Measurements from ENCODE around the gene PTGER1.
A peak's percentile ranks its signal among the peaks of the same experiment; 100 is the strongest.
"Not testable (repeated sequence)": the region's sequence is repeated elsewhere in the genome, so short reads cannot be mapped to it uniquely, and the experiment has no call there.

Gene PTGER1

GRCh38 chr19:14467391-14467790 is 7.8 kb downstream of the PTGER1 start:
- CTCF ChIA-PET: interaction anchor here (0.5 to 1.8 kb wide), 4 partner anchors 12 to 119 kb away, joined by 3 to 7 read pairs (median 3); no protein-coding TSS in a partner anchor
- POLR2A ChIA-PET (ENCODE audit: low non-redundant PET): no interaction called here
- DNase-seq (ENCODE audit: low spot score): no peak
- no peak for TF ChIP-seq CTCF (conservative IDR thresholded peaks at IDR 0.05; ENCODE audit: low read depth)
- H3K27ac ChIP-seq: no peak overlapping the region

- TF ChIP-seq CTCF (conservative IDR thresholded peaks at IDR 0.05; ENCODE audit: low read depth): no peak
- CTCF ChIA-PET: no interaction called here
- POLR2A ChIA-PET (ENCODE audit: low non-redundant PET): interaction anchor here (0.6 kb wide), 1 partner anchor 239 kb away, joined by 3 read pairs; no protein-coding TSS in a partner anchor
- H3K27ac ChIP-seq: no peak overlapping the region
- DNase-seq (ENCODE audit: low spot score): no peak
Observed at GRCh38 chr19:14463747-14464146, 11.4 kb downstream of the PTGER1 start.

GRCh38 chr19:14462401-14462800 is 12.8 kb downstream of the PTGER1 start:
- H3K27ac ChIP-seq; DNase-seq (ENCODE audit: low spot score); POLR2A ChIA-PET (ENCODE audit: low non-redundant PET); CTCF ChIA-PET: not testable (repeated sequence)

GRCh38 chr19:14460935-14461334 is 14.2 kb downstream of the PTGER1 start:
- POLR2A ChIA-PET (ENCODE audit: low non-redundant PET): no interaction called here
- CTCF ChIA-PET: no interaction called here
- TF ChIP-seq CTCF (conservative IDR thresholded peaks at IDR 0.05; ENCODE audit: low read depth): no peak
- H3K27ac ChIP-seq: no peak overlapping the region
- no peak for DNase-seq (ENCODE audit: low spot score)

GRCh38 chr19:14459703-14460102 is 15.5 kb downstream of the PTGER1 start:
- TF ChIP-seq CTCF (conservative IDR thresholded peaks at IDR 0.05; ENCODE audit: low read depth): no peak
- POLR2A ChIA-PET (ENCODE audit: low non-redundant PET): interaction anchor here (0.6 kb wide), 1 partner anchor 30 kb away, joined by 3 read pairs; no protein-coding TSS in a partner anchor
- no peak overlapping the region for H3K27ac ChIP-seq
- CTCF ChIA-PET: interaction anchor here (0.6 to 0.8 kb wide), 2 partner anchors 12 to 329 kb away, joined by 3 to 5 read pairs; no protein-coding TSS in a partner anchor
- DNase-seq (ENCODE audit: low spot score): no peak

GRCh38 chr19:14452303-14452702 is 22.9 kb downstream of the PTGER1 start:
- CTCF ChIA-PET; POLR2A ChIA-PET (ENCODE audit: low non-redundant PET); DNase-seq (ENCODE audit: low spot score); H3K27ac ChIP-seq: not testable (repeated sequence)

- TF ChIP-seq CTCF (conservative IDR thresholded peaks at IDR 0.05; ENCODE audit: low read depth): no peak
- CTCF ChIA-PET: no interaction called here
- peak overlapping the region; percentile 9 for H3K27ac ChIP-seq
- POLR2A ChIA-PET (ENCODE audit: low non-redundant PET): no interaction called here
- no peak for DNase-seq (ENCODE audit: low spot score)
Observed at GRCh38 chr19:14450876-14451275, 24.3 kb downstream of the PTGER1 start.

All from RWPE1 (cell line).